Activated naive CD8-positive, alpha-beta T cell treated with anti-CD3 and anti-CD28 coated beads for 36 hours (primary cell): ENCODE measurements around the gene VTCN1. TPM values are rescaled to one million over a fixed set of nuclear protein-coding genes. Genes with fewer than 3 reads are reported as not detected.
"Not testable (repeated sequence)": the region's sequence is repeated elsewhere in the genome, so short reads cannot be mapped to it uniquely, and the experiment has no call there.

Experiments used
- DNase-seq: peaks from one replicate; pipeline ENCODE4 v3.0.0; 2021
- H3K27ac Mint-ChIP-seq: one replicate; pipeline ENCODE4 v1.8.0; 2022; ENCODE audit warnings: mild to moderate bottlenecking, moderate library complexity, mixed read lengths
- H3K27me3 Mint-ChIP-seq: one replicate; pipeline ENCODE4 v1.8.0; 2022; ENCODE audit warnings: mild to moderate bottlenecking, mixed read lengths
- H3K36me3 Mint-ChIP-seq: one replicate; pipeline ENCODE4 v1.8.0; 2021; ENCODE audit warnings: mild to moderate bottlenecking, mixed read lengths
- H3K4me1 Mint-ChIP-seq: one replicate; pipeline ENCODE4 v1.8.0; 2021; ENCODE audit warnings: mixed read lengths
- H3K4me3 Mint-ChIP-seq: one replicate; pipeline ENCODE4 v1.8.0; 2022; ENCODE audit warnings: mild to moderate bottlenecking, moderate library complexity, mixed read lengths
- H3K9me3 Mint-ChIP-seq: one replicate; pipeline ENCODE4 v1.8.0; 2022; ENCODE audit warnings: mixed read lengths
- total RNA-seq, 2 experiments: library from RNA; stranded (reverse); gene quantifications; one replicate each; pipeline ENCODE4 v1.2.3, GENCODE V29; 2021

The VTCN1 gene
- total RNA-seq, 2 experiments from 2014 or later, result not detected

- H3K27ac Mint-ChIP-seq, result no peak overlapping the region
- H3K4me1 Mint-ChIP-seq, result peaks cover 4% of the 10 kb centered on the region
Measured at GRCh38 chr1:117116090-117116783, 94.5 kb downstream of the VTCN1 start.

GRCh38 chr1:117114877-117115276 lies 95.8 kb downstream of the VTCN1 start:
- no peak for DNase-seq
- no peak overlapping the region for H3K4me3 Mint-ChIP-seq

More at GRCh38 chr1:117116090-117116783, 94.5 kb downstream of the VTCN1 start:
- Mint-ChIP-seq H3K36me3 (peaks cover 2% of the 10 kb centered on the region), H3K27me3 (peaks cover 21% of the 10 kb centered on the region), H3K9me3 (no peaks in the 10 kb centered on the region), H3K4me3 (no peak overlapping the region)
- DNase-seq, result no peak

GRCh38 chr1:117113199-117113598 lies 97.5 kb downstream of the VTCN1 start:
- Mint-ChIP-seq H3K27me3 (peaks cover 8% of the 10 kb centered on the region), H3K27ac (no peak overlapping the region), H3K9me3 (no peaks in the 10 kb centered on the region), H3K4me3 (no peak overlapping the region), H3K36me3 (peaks cover 4% of the 10 kb centered on the region), H3K4me1 (peaks cover 11% of the 10 kb centered on the region)
- no peak for DNase-seq

More at GRCh38 chr1:117114877-117115276, 95.8 kb downstream of the VTCN1 start:
- Mint-ChIP-seq H3K9me3 (no peaks in the 10 kb centered on the region), H3K36me3 (peaks cover 2% of the 10 kb centered on the region), H3K27me3 (peaks cover 13% of the 10 kb centered on the region), H3K27ac (no peak overlapping the region), H3K4me1 (peaks cover 4% of the 10 kb centered on the region)

GRCh38 chr1:117112047-117112717 lies 98.5 kb downstream of the VTCN1 start:
- Mint-ChIP-seq H3K4me3 (no peak overlapping the region), H3K27me3 (peaks cover 5% of the 10 kb centered on the region), H3K9me3 (no peaks in the 10 kb centered on the region), H3K27ac (no peak overlapping the region), H3K4me1 (peaks cover 11% of the 10 kb centered on the region), H3K36me3 (peaks cover 8% of the 10 kb centered on the region)
- DNase-seq, result no peak

GRCh38 chr1:117110774-117111173 lies 100.0 kb downstream of the VTCN1 start:
- no peak overlapping the region for H3K4me3 Mint-ChIP-seq
- H3K4me1 Mint-ChIP-seq, result peaks cover 11% of the 10 kb centered on the region
- no peak for DNase-seq
- H3K36me3 Mint-ChIP-seq, result peaks cover 19% of the 10 kb centered on the region
- no peak overlapping the region for H3K27ac Mint-ChIP-seq
- H3K27me3 Mint-ChIP-seq, result no peaks in the 10 kb centered on the region
- no peaks in the 10 kb centered on the region for H3K9me3 Mint-ChIP-seq

GRCh38 chr1:117107364-117107763 lies 103.4 kb downstream of the VTCN1 start:
- Mint-ChIP-seq H3K4me3 (no peak overlapping the region), H3K9me3 (no peaks in the 10 kb centered on the region), H3K4me1 (peaks cover 11% of the 10 kb centered on the region), H3K27ac (no peak overlapping the region), H3K36me3 (peaks cover 45% of the 10 kb centered on the region), H3K27me3 (no peaks in the 10 kb centered on the region)
- DNase-seq, result no peak

- H3K9me3 Mint-ChIP-seq, result no peaks in the 10 kb centered on the region
- no peak overlapping the region for H3K27ac Mint-ChIP-seq
- H3K4me1 Mint-ChIP-seq, result peaks cover 11% of the 10 kb centered on the region
- H3K4me3 Mint-ChIP-seq, result no peak overlapping the region
- peaks cover 52% of the 10 kb centered on the region for H3K36me3 Mint-ChIP-seq
- no peaks in the 10 kb centered on the region for H3K27me3 Mint-ChIP-seq
- DNase-seq, result no peak
Measured at GRCh38 chr1:117106478-117106877, 104.2 kb downstream of the VTCN1 start.

GRCh38 chr1:117105722-117106121 lies 105.0 kb downstream of the VTCN1 start:
- DNase-seq, result no peak
- Mint-ChIP-seq H3K4me3 (no peak overlapping the region), H3K27me3 (no peaks in the 10 kb centered on the region), H3K9me3 (no peaks in the 10 kb centered on the region), H3K4me1 (peaks cover 11% of the 10 kb centered on the region), H3K27ac (no peak overlapping the region), H3K36me3 (peaks cover 60% of the 10 kb centered on the region)

GRCh38 chr1:117104986-117105385 lies 105.7 kb downstream of the VTCN1 start:
- no peak for DNase-seq
- H3K27me3 Mint-ChIP-seq, result no peaks in the 10 kb centered on the region
- peaks cover 67% of the 10 kb centered on the region for H3K36me3 Mint-ChIP-seq
- H3K27ac Mint-ChIP-seq, result no peak overlapping the region
- H3K9me3 Mint-ChIP-seq, result no peaks in the 10 kb centered on the region
- H3K4me3 Mint-ChIP-seq, result no peak overlapping the region
- H3K4me1 Mint-ChIP-seq, result peaks cover 8% of the 10 kb centered on the region

GRCh38 chr1:117101858-117102257 lies 108.9 kb downstream of the VTCN1 start:
- H3K36me3 Mint-ChIP-seq, result peaks cover 81% of the 10 kb centered on the region
- H3K27me3 Mint-ChIP-seq, H3K9me3 Mint-ChIP-seq, H3K27ac Mint-ChIP-seq, H3K4me3 Mint-ChIP-seq, DNase-seq, H3K4me1 Mint-ChIP-seq: not testable (repeated sequence)

- Mint-ChIP-seq H3K4me3 (no peak overlapping the region), H3K4me1 (no peaks in the 10 kb centered on the region), H3K9me3 (no peaks in the 10 kb centered on the region), H3K36me3 (peaks cover 79% of the 10 kb centered on the region), H3K27me3 (no peaks in the 10 kb centered on the region), H3K27ac (no peak overlapping the region)
- DNase-seq, result no peak
Measured at GRCh38 chr1:117101334-117101733, 109.4 kb downstream of the VTCN1 start.

- H3K36me3 Mint-ChIP-seq, result peaks cover 75% of the 10 kb centered on the region
- H3K4me1 Mint-ChIP-seq, result peaks cover 7% of the 10 kb centered on the region
- H3K27ac Mint-ChIP-seq, result no peak overlapping the region
- no peak for DNase-seq
- H3K9me3 Mint-ChIP-seq, result no peaks in the 10 kb centered on the region
- no peak overlapping the region for H3K4me3 Mint-ChIP-seq
- H3K27me3 Mint-ChIP-seq, result no peaks in the 10 kb centered on the region
Measured at GRCh38 chr1:117098287-117098890, 112.3 kb downstream of the VTCN1 start.

GRCh38 chr1:117097443-117097842 lies 113.3 kb downstream of the VTCN1 start:
- peaks cover 76% of the 10 kb centered on the region for H3K36me3 Mint-ChIP-seq
- no peaks in the 10 kb centered on the region for H3K27me3 Mint-ChIP-seq
- no peak for DNase-seq
- H3K4me3 Mint-ChIP-seq, result no peak overlapping the region
- no peak overlapping the region for H3K27ac Mint-ChIP-seq
- peaks cover 17% of the 10 kb centered on the region for H3K4me1 Mint-ChIP-seq
- no peaks in the 10 kb centered on the region for H3K9me3 Mint-ChIP-seq

GRCh38 chr1:117096951-117097408 lies 113.7 kb downstream of the VTCN1 start:
- Mint-ChIP-seq H3K4me3 (no peak overlapping the region), H3K27me3 (no peaks in the 10 kb centered on the region), H3K36me3 (peaks cover 74% of the 10 kb centered on the region), H3K4me1 (peaks cover 17% of the 10 kb centered on the region), H3K27ac (no peak overlapping the region), H3K9me3 (no peaks in the 10 kb centered on the region)
- no peak for DNase-seq

GRCh38 chr1:117094841-117095604 lies 115.7 kb downstream of the VTCN1 start:
- DNase-seq, result no peak
- Mint-ChIP-seq H3K9me3 (no peaks in the 10 kb centered on the region), H3K4me3 (no peak overlapping the region), H3K36me3 (peaks cover 73% of the 10 kb centered on the region), H3K4me1 (peaks cover 17% of the 10 kb centered on the region), H3K27ac (no peak overlapping the region), H3K27me3 (no peaks in the 10 kb centered on the region)
